HEK293T (cell line): ENCODE results near the gene USP43.

ENCODE experiments used
- CTCF ChIA-PET: fragments of 350-600 bp; formaldehyde crosslinking; extraction: SDS; loops from one replicate; lab custom pipeline; 2021; ENCODE audit warnings: antibody characterized with exemption, inconsistent platforms; lab: Yijun Ruan, JAX
- POLR2A ChIA-PET: fragments of 350-600 bp; formaldehyde crosslinking; extraction: SDS; loops from one replicate; lab custom pipeline; 2020; ENCODE audit warnings: antibody characterized with exemption, inconsistent platforms; lab: Yijun Ruan, JAX
- DNase-seq: peaks from one replicate; pipeline ENCODE4 v3.0.0; 2012; ENCODE audit warnings: mixed read lengths; ENCODE audit errors: extremely low spot score
- ARNT ChIP-seq: fragments of 450-650 bp; IDR thresholded peaks from 2 replicates; pipeline ENCODE4 v1.6.1; 2017; ENCODE audit warnings: mild to moderate bottlenecking
- BHLHE40 ChIP-seq: fragments of 450-650 bp; IDR thresholded peaks from 2 replicates; pipeline ENCODE4 v1.6.1; 2016; ENCODE audit warnings: mild to moderate bottlenecking, moderate library complexity, borderline replicate concordance
- CTBP1 ChIP-seq: fragments of 450-650 bp; IDR thresholded peaks from 2 replicates; pipeline ENCODE4 v1.6.1; 2016; ENCODE audit warnings: borderline replicate concordance
- ELF4 ChIP-seq: fragments of 450-650 bp; IDR thresholded peaks from 2 replicates; pipeline ENCODE4 v1.6.1; 2017; ENCODE audit warnings: antibody characterized with exemption
- FOXA1 ChIP-seq: fragments of 450-650 bp; IDR thresholded peaks from 2 replicates; pipeline ENCODE4 v1.6.1; 2016; ENCODE audit warnings: mild to moderate bottlenecking
- FOXK2 ChIP-seq: fragments of 450-650 bp; IDR thresholded peaks from 2 replicates; pipeline ENCODE4 v1.6.1; 2016; ENCODE audit warnings: mild to moderate bottlenecking
- FOXM1 ChIP-seq: fragments of 450-650 bp; IDR thresholded peaks from 2 replicates; pipeline ENCODE4 v1.6.1; 2017; ENCODE audit warnings: mild to moderate bottlenecking, borderline replicate concordance
- HDGF ChIP-seq: fragments of 450-650 bp; IDR thresholded peaks from 2 replicates; pipeline ENCODE4 v1.6.1; 2017; ENCODE audit warnings: antibody characterized with exemption, borderline replicate concordance
- L3MBTL2 ChIP-seq: fragments of 450-650 bp; conservative IDR thresholded peaks from 2 replicates; pipeline ENCODE4 v1.6.1; 2016; ENCODE audit warnings: mild to moderate bottlenecking
- LEF1 ChIP-seq: fragments of 450-650 bp; IDR thresholded peaks from 2 replicates; pipeline ENCODE4 v1.6.1; 2017; ENCODE audit warnings: mild to moderate bottlenecking, borderline replicate concordance
- NFRKB ChIP-seq: fragments of 450-650 bp; IDR thresholded peaks from 2 replicates; pipeline ENCODE4 v1.6.1; 2016; ENCODE audit warnings: mild to moderate bottlenecking, moderate library complexity
- PKNOX1 ChIP-seq: fragments of 450-650 bp; IDR thresholded peaks from 2 replicates; pipeline ENCODE4 v1.6.1; 2016
- SP1 ChIP-seq: fragments of 450-650 bp; IDR thresholded peaks from 2 replicates; pipeline ENCODE4 v1.6.1; 2017
- SUZ12 ChIP-seq: fragments of 450-650 bp; IDR thresholded peaks from 2 replicates; pipeline ENCODE4 v1.6.1; 2016; ENCODE audit warnings: mild to moderate bottlenecking
- TARDBP ChIP-seq: fragments of 450-650 bp; IDR thresholded peaks from 2 replicates; pipeline ENCODE4 v1.6.1; 2016
- ZNF384 ChIP-seq: fragments of 450-650 bp; IDR thresholded peaks from 2 replicates; pipeline ENCODE4 v1.6.1; 2016

The USP43 gene

DNA sequence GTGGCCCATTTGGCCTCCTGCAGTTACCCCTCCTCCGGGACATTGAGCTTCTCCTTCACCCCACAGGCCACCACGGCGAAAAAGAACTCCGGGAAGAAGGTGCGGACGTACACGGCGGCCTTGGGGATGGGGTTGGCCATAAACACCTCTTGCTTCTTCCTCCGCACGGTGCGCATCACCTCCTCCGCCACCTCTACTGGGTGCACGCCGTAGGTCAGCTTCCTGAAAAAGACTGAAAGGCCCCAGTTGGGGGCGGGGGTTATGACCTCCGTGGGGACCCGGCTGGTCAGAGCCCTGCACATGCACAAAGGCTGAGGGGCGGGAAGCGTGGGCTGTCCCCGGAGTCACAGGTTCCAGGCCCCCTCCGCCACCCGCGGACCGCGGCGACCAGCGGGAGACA lies 126.1 kb downstream of the USP43 start:
- no peak for DNase-seq
- TF ChIP-seq CTBP1 (no peak), FOXA1 (no peak), HDGF (no peak), PKNOX1 (no peak), SP1 (no peak), L3MBTL2 (no peak), SUZ12 (no peak), ARNT (no peak), FOXM1 (no peak), ZNF384 (no peak), FOXK2 (no peak), BHLHE40 (no peak), NFRKB (no peak), TARDBP (no peak), LEF1 (no peak), ELF4 (no peak)
- POLR2A ChIA-PET: no interaction called here
- CTCF ChIA-PET: no interaction called here

GRCh38 chr17:9772658-9773057 lies 127.3 kb downstream of the USP43 start:
- POLR2A ChIA-PET: no interaction called here
- CTCF ChIA-PET: no interaction called here
- TF ChIP-seq ARNT: no peak
- TF ChIP-seq FOXA1: no peak
- no peak for TF ChIP-seq HDGF
- TF ChIP-seq SUZ12: no peak
- TF ChIP-seq PKNOX1: no peak
- TF ChIP-seq ZNF384: no peak
- TF ChIP-seq TARDBP: no peak
- TF ChIP-seq FOXK2: no peak
- no peak for TF ChIP-seq ELF4
- no peak for TF ChIP-seq LEF1
- no peak for TF ChIP-seq L3MBTL2
- no peak for DNase-seq

DNA sequence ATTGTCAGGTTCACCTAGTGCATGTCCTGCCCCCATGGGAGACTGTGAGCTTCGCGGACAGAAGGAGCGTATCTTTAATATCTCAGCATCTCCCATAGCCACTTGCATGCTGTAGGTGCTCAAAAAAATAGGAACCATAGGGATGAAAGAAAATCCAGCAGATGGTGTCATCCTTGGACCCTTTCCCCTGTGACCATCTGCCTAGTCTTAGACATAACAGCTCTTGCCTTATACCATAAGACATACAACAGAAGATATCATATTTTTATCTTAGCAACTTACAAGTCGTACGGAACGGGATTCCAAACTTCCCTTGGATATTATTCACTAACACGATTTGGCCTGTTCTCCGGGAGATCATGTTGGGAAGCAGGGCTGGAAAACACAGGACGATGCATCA lies 131.6 kb downstream of the USP43 start:
- TF ChIP-seq NFRKB (no peak), TARDBP (no peak), FOXK2 (no peak)
- ChIA-PET CTCF (no interaction called here), POLR2A (no interaction called here)
- DNase-seq: no peak
